ENCODE data around the gene PDK2. TPM values are rescaled to one million over a fixed set of nuclear protein-coding genes. Genes with fewer than 3 reads are reported as not detected.

Gene PDK2
- total RNA-seq, 1 donor from 2014 or later, result 37.1 TPM

- TF ChIP-seq, protein P1, sequence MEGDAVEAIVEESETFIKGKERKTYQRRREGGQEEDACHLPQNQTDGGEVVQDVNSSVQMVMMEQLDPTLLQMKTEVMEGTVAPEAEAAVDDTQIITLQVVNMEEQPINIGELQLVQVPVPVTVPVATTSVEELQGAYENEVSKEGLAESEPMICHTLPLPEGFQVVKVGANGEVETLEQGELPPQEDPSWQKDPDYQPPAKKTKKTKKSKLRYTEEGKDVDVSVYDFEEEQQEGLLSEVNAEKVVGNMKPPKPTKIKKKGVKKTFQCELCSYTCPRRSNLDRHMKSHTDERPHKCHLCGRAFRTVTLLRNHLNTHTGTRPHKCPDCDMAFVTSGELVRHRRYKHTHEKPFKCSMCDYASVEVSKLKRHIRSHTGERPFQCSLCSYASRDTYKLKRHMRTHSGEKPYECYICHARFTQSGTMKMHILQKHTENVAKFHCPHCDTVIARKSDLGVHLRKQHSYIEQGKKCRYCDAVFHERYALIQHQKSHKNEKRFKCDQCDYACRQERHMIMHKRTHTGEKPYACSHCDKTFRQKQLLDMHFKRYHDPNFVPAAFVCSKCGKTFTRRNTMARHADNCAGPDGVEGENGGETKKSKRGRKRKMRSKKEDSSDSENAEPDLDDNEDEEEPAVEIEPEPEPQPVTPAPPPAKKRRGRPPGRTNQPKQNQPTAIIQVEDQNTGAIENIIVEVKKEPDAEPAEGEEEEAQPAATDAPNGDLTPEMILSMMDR (IDR thresholded peaks at IDR 0.05; ENCODE audit: unreplicated experiment), result no peak
- Mint-ChIP-seq H3K4me1 (ENCODE audit: low read depth) (peaks cover 11% of the 10 kb centered on the region), H3K9me3 (ENCODE audit: low read depth) (no peaks in the 10 kb centered on the region), H3K36me3 (ENCODE audit: insufficient read depth) (peaks cover 2% of the 10 kb centered on the region), H3K27ac (no peak overlapping the region), H3K4me3 (ENCODE audit: low read depth) (peak overlapping the region; percentile 62), H3K27me3 (peaks cover 27% of the 10 kb centered on the region)
- no peak for DNase-seq (ENCODE audit: low spot score, unreplicated experiment)
These were observed 35.6 kb downstream of the PDK2 start for GRCh38 chr17:50130559-50131305.

DNA sequence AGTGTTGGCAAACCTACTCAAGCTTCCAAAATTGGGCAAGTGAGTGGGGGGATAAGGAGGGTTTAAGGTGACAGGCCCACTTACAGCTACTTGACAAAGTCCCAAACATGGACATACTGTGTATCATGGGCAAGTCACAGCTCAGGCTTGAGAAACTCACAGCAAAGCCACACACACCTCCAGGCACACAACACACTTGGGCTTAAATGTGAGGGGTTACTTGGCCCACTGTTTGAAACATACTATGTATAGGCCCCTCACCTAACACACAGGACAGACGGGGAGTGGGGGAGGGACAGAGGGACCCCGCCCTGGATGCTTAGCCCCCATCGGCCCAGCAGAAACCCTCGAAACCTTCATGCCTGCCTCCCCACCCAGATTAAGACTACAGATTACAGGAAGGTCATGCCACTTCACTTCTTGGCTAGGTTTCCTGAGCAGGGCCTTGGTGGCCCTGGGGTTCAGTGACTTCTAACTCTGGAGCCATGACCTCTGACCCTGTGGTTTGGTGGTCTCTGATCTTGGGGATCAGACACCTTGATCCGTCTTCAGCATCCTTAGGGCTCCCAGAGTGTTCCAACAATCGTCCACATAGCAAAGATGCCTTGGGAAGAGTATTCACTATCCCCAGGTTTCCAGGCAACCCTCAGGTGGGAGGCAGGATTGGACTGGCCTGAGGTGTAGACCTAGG is 37.1 kb downstream of the PDK2 start:
- Mint-ChIP-seq H3K4me3 (ENCODE audit: low read depth) (no peak overlapping the region), H3K36me3 (ENCODE audit: insufficient read depth) (peaks cover 10% of the 10 kb centered on the region), H3K4me1 (ENCODE audit: low read depth) (peaks cover 11% of the 10 kb centered on the region), H3K27me3 (peaks cover 27% of the 10 kb centered on the region), H3K9me3 (ENCODE audit: low read depth) (no peaks in the 10 kb centered on the region), H3K27ac (no peak overlapping the region)
- no peak for DNase-seq (ENCODE audit: low spot score, unreplicated experiment)
- TF ChIP-seq, protein P1 (IDR thresholded peaks at IDR 0.05; ENCODE audit: unreplicated experiment), result no peak

DNA sequence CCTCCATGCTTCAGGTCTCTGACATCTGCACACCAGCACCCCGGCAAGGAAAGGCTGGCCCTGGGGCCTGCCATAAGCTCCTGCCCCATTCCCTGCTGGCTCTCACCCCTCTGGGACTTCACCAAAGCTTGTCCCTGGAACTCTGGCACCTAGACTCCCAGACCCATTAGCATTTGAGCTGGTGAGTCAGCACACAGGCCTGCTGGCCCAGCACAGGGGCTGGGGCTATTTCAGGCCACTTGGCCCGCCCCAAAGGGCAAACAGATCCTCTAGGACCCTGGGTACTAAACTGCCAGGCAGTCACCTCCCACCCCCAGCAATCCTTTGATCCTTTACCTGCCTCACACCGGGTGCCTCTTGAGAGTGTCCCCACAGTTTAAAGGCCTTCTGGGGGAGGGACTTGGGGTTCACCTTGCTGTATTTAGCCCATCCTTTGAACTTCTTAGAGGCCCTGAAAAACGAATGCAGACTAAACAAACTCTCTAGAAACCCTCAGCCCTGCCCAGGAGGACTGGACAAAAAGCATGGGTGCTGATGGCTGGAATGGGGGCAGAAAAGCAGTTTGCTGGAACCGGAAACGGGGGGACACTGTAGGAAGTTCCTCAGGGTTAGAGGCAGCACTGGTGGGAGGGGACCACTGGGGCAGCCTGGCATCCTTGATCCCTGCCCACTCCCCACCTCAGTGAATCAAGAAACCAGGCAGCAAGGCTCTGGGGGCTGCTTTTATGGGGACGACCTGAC is 38.0 kb downstream of the PDK2 start:
- TF ChIP-seq, protein P1 (IDR thresholded peaks at IDR 0.05; ENCODE audit: unreplicated experiment), result no peak
- DNase-seq (ENCODE audit: low spot score, unreplicated experiment), result no peak
- H3K9me3 Mint-ChIP-seq (ENCODE audit: low read depth), result no peaks in the 10 kb centered on the region
- peaks cover 11% of the 10 kb centered on the region for H3K4me1 Mint-ChIP-seq (ENCODE audit: low read depth)
- H3K27ac Mint-ChIP-seq, result no peak overlapping the region
- H3K4me3 Mint-ChIP-seq (ENCODE audit: low read depth), result no peak overlapping the region
- H3K27me3 Mint-ChIP-seq, result peaks cover 22% of the 10 kb centered on the region
- peaks cover 15% of the 10 kb centered on the region for H3K36me3 Mint-ChIP-seq (ENCODE audit: insufficient read depth)

DNA sequence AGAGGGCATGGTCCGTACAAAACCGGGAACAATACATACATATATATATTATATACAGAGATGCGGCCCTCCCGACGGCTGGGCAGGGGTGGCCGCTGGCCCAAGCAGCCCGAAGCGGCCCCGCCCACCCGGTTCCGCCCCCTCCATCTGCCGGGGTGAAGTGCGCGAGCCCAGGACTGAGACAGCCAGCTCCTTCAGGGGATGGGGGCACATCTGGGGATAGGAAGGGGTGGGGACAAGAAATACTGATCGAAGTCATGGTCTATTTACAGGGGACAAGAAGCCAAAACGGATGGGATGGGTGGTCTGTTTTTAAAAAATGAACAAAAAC is 38.6 kb downstream of the PDK2 start:
- no peak overlapping the region for H3K4me3 Mint-ChIP-seq (ENCODE audit: low read depth)
- TF ChIP-seq, protein P1 (IDR thresholded peaks at IDR 0.05; ENCODE audit: unreplicated experiment), result no peak
- DNase-seq (ENCODE audit: low spot score, unreplicated experiment), result no peak
- peaks cover 7% of the 10 kb centered on the region for H3K4me1 Mint-ChIP-seq (ENCODE audit: low read depth)
- no peak overlapping the region for H3K27ac Mint-ChIP-seq
- no peaks in the 10 kb centered on the region for H3K9me3 Mint-ChIP-seq (ENCODE audit: low read depth)
- peaks cover 19% of the 10 kb centered on the region for H3K36me3 Mint-ChIP-seq (ENCODE audit: insufficient read depth)
- H3K27me3 Mint-ChIP-seq, result peaks cover 18% of the 10 kb centered on the region
